ENCODE results near the gene SAMD4B.

- TF ChIP-seq, protein P1, sequence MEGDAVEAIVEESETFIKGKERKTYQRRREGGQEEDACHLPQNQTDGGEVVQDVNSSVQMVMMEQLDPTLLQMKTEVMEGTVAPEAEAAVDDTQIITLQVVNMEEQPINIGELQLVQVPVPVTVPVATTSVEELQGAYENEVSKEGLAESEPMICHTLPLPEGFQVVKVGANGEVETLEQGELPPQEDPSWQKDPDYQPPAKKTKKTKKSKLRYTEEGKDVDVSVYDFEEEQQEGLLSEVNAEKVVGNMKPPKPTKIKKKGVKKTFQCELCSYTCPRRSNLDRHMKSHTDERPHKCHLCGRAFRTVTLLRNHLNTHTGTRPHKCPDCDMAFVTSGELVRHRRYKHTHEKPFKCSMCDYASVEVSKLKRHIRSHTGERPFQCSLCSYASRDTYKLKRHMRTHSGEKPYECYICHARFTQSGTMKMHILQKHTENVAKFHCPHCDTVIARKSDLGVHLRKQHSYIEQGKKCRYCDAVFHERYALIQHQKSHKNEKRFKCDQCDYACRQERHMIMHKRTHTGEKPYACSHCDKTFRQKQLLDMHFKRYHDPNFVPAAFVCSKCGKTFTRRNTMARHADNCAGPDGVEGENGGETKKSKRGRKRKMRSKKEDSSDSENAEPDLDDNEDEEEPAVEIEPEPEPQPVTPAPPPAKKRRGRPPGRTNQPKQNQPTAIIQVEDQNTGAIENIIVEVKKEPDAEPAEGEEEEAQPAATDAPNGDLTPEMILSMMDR (IDR thresholded peaks at IDR 0.05): no peak
- TF ChIP-seq ZFX (IDR thresholded peaks at IDR 0.05; ENCODE audit: borderline replicate concordance): no peak
Observed at GRCh38 chr19:39347332-39348164, 5.3 kb downstream of the SAMD4B start.
